Erythroblast (primary cell): ENCODE data around the gene GPC6.

ENCODE experiments used
- DNase-seq, 2 experiments: peaks; one replicate each; lab custom pipeline; 2025; lab: John Stamatoyannopoulos, UW
- GATA1 ChIP-seq: IDR thresholded peaks from 2 replicates; pipeline ENCODE4 v1.6.1; 2011; ENCODE audit warnings: low read depth, mild to moderate bottlenecking, control low read depth, low read length, moderate library complexity
- POLR2A ChIP-seq: IDR thresholded peaks from 2 replicates; pipeline ENCODE4 v1.6.1; 2011; ENCODE audit warnings: mild to moderate bottlenecking, low read length

GPC6 gene

DNA sequence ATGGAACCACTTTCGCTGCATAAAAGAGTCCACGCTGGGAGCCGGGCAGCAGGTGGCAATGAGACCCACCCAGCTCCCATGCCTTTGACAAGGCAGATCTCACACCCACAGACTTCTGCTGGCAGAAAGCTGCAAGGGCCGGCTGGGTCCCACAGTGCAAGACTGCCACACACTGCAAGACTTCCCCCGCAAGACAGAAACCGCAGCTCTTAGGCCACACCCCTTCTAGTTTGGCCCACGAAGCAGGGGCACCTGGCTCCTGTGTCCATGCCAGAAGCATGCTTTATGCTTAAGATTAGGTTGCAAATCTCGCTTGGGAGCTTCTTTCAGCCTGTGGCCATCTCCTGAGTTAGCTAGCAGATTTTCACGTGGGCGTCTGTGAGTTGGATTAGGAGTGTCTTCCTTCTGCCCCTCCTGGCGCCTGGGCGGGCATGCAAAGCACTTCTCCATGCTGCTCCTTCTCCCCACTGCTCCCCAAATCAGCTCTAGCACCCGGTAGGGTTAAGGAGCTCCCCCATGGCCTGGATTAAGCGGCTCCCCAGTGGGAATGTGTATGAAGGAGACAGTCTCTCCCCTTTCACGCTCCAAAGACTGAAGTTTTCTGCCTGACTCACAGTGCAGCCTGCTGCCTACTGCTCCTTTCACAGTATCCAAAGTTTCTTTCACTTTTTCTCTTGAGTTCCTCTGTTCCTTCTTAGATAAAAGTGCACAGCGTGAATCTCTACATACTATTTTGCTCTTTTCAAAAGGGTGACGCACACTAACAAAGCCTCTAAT is 17.7 kb downstream of the GPC6 start:
- DNase-seq = no peak
- TF ChIP-seq POLR2A (no peak), GATA1 (no peak)

GRCh38 chr13:93244918-93245280 is 18.3 kb downstream of the GPC6 start:
- TF ChIP-seq GATA1 (no peak), POLR2A (no peak)
- no peak for DNase-seq

DNA sequence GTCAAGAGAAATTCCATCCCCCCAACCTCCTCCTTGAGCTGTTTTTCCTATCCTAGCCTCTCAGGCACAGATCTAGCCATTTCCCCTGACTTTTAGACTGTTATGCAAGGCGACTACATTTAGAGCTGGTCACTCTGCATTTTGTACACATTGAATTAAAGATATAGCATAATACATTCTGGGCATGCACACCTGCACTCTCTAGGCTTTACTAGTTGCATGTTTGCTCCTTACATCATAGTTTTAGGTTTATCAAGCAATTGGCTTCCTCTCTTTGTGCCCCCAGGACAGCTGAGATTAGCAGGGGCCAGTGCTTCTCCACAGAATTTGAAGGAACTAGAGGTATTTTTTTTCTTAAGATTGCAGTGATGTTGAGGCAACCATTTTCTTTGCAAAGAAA is 19.5 kb downstream of the GPC6 start:
- no peak for DNase-seq
- TF ChIP-seq POLR2A = no peak
- TF ChIP-seq GATA1 = no peak

DNA sequence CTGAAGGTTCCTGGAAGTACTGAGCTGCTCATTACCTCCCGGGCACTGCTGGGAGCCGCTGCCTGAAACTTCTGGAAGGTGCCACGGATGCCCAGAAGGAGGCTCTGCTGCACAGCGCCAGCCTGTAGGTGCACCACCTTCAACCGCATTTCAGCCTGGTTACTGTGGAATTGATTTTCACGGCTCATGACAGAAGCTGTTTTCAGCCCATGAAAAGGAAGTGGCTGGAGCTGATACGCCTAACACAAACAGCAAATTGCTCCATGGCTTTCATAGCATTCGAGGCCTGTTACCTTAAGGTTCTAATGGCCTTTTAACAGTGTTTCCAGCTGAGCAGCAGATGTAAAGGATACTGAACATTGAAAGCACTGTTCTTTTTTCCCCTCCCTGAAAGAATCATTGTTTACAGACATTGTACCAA is 22.0 kb downstream of the GPC6 start:
- DNase-seq = no peak
- TF ChIP-seq GATA1 (no peak), POLR2A (no peak)

DNA sequence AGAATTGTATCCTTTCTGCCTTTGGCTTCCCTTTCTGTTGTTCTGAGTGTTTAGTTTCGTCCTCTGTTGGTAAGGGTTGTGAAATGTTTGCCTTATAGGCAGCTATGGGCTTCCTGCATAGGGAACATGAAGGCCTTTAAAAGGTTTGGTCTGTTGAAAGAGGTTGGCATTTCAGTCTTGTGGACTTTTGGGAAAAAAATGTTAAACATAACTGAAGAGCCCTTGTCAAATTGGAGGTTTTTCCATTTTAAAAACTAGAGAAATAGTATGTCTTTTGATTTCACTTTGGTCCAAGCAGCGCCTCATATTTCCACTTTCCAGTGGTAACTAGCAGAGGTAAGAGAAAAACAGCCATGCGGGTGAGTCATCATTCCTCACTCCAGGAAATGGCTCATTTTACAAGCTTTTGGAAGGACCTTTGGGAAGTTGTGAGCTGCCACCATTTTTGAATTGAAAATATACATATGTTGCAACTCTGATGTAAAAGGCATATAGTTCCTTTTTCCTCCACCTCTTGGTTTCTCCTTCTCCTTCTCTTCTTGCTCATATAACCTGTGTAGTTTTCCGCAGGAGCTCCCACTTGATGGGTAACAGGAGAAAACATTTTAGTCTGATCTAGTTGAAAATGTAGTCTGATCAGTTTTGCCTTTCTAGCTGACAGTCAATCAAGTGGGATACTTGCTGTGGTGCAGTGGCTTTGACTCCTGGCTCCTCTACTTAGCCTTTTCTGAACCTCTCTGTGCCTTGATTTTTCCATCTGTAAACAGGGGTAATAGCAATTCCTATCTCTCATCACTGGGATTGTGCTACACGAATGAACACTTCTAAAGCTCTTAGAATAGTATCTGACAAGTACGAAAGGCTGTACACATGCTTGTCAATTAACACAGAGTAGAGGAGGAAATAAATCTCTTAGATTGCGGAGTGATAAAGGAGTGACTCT is 23.0 kb downstream of the GPC6 start:
- DNase-seq = no peak
- no peak for TF ChIP-seq POLR2A
- TF ChIP-seq GATA1 = no peak

- DNase-seq = no peak
- TF ChIP-seq GATA1 = no peak
- no peak for TF ChIP-seq POLR2A
These were observed 28.2 kb downstream of the GPC6 start for GRCh38 chr13:93254775-93255174.

- no peak for DNase-seq
- TF ChIP-seq GATA1 = no peak
These were observed 30.4 kb downstream of the GPC6 start for GRCh38 chr13:93256998-93257397.

- no peak for TF ChIP-seq GATA1
- no peak for TF ChIP-seq POLR2A
- no peak for DNase-seq
These were observed 33.0 kb downstream of the GPC6 start for GRCh38 chr13:93259527-93260080.

DNA sequence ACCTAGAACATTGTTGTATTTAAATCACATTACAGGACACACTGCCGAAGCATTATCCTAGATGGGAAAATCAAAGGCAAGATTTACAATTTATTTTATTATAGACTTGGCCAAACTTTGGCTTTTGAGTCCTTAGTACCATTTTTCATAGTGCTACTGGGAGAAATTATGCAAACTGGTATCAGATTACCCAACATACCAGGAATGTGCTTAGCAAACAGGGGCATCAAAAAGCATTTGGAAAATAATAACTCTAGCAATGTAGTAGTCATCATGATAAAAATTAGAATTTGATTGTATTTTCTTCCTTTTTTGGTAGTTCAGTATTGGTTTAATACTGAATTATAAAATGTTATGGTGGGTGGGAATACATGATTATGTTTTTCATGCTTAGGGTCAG is 34.0 kb downstream of the GPC6 start:
- TF ChIP-seq POLR2A (no peak), GATA1 (no peak)
- no peak for DNase-seq

DNA sequence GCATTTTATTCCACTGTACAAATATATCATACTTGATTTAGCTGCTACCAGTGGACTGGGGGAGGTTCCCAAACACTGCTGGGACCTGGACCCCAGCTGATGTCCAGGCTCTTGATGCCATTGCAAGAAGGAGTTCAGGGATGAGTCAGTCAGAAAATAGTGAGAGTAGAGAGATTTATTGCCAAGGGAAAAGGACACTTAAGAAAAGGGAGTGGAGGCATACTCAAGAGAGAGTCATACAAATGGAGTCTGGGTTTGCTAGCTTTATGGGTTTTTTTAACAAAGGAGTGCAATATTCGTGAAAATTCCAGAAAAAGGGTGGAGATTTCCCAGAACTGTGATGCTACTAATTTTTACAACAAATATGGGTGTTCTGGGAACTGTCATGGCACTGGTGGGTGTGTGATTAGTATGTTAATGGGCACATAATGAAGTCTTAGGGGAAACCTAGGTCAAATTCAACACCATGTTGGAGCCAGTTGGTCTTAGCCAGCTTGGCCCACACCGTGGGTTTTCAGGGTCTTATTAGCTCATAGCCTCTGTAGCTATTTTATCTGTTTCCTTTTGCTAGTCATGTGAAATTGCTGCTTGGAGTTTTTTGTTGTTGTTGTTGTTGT is 36.2 kb downstream of the GPC6 start:
- no peak for DNase-seq

GRCh38 chr13:93264876-93265275 is 38.3 kb downstream of the GPC6 start:
- DNase-seq = no peak
- TF ChIP-seq POLR2A (no peak), GATA1 (no peak)

More for the DNA sequence above, 36.2 kb downstream of the GPC6 start:
- TF ChIP-seq POLR2A (no peak), GATA1 (no peak)

- TF ChIP-seq GATA1 (no peak), POLR2A (no peak)
- no peak for DNase-seq
These were observed 39.2 kb downstream of the GPC6 start for GRCh38 chr13:93265800-93266199.

DNA sequence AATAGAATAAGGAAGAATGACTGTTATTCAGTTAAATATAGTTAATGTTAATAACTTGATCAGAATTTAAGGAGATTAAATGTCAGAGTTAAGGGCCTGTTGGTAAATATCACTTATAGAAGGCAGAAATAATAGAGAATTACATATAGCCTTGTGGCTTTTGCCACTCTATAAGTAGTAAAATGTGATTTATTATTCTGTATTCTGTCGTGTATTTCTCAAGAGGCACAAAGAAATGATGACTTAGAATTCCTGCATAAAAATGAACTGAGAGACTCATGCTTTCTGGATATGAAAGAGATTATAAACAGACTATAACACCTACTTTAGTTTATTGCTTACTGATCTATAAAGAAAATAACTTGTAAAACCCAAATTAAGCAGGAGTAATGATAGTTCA is 40.1 kb downstream of the GPC6 start:
- no peak for DNase-seq
- no peak for TF ChIP-seq POLR2A
- no peak for TF ChIP-seq GATA1
